Measurements from ENCODE around the gene ENOSF1. TPM values are rescaled to one million over a fixed set of nuclear protein-coding genes. Genes with fewer than 3 reads are reported as not detected.

The ENOSF1 gene
- total RNA-seq, 2 donors from 2014 or later = 62.0 to 65.1 TPM

GRCh38 chr18:717003-717402 lies 4.6 kb upstream of the ENOSF1 start:
- ATAC-seq (replicated peaks in 1 of 2) = no peak
- H3K4me1 Mint-ChIP-seq (ENCODE audit: low read depth) = peaks cover 13% of the 10 kb centered on the region
- no peaks in the 10 kb centered on the region for H3K27me3 Mint-ChIP-seq (ENCODE audit: low read depth)
- H3K27ac Mint-ChIP-seq = peak overlapping the region; percentile 88
- peaks cover 0 to 2% of the 10 kb centered on the region in 2 donors for H3K9me3 Mint-ChIP-seq
- no peak overlapping the region for H3K4me3 Mint-ChIP-seq
- no peaks in the 10 kb centered on the region for H3K36me3 Mint-ChIP-seq (ENCODE audit: insufficient read depth in 2 of 2)
- DNase-seq = no peak

- peak overlapping the region; percentile 88 for H3K27ac Mint-ChIP-seq
- H3K4me1 Mint-ChIP-seq (ENCODE audit: low read depth) = peaks cover 24% of the 10 kb centered on the region
- ATAC-seq (replicated peaks in 1 of 2) (peak in 1 of 2 donors; percentile 22), DNase-seq (no peak)
- H3K36me3 Mint-ChIP-seq (ENCODE audit: insufficient read depth in 2 of 2) = peaks cover 5 to 6% of the 10 kb centered on the region in 2 donors
- H3K4me3 Mint-ChIP-seq = peak overlapping the region in 1 of 2 donors; percentile 52
- H3K9me3 Mint-ChIP-seq = peaks cover 0 to 2% of the 10 kb centered on the region in 2 donors
- no peaks in the 10 kb centered on the region for H3K27me3 Mint-ChIP-seq (ENCODE audit: low read depth)
Measured at GRCh38 chr18:715626-716025, 3.2 kb upstream of the ENOSF1 start.

GRCh38 chr18:713135-713490 lies 683 bp upstream of the ENOSF1 start:
- Mint-ChIP-seq H3K4me3 (peak overlapping the region; percentile 58 to 68), H3K27me3 (ENCODE audit: low read depth) (no peaks in the 10 kb centered on the region), H3K9me3 (peaks cover 0 to 2% of the 10 kb centered on the region in 2 donors), H3K4me1 (ENCODE audit: low read depth) (peaks cover 49% of the 10 kb centered on the region), H3K36me3 (ENCODE audit: insufficient read depth in 2 of 2) (peaks cover 12 to 15% of the 10 kb centered on the region in 2 donors), H3K27ac (no peak overlapping the region)
- ATAC-seq (replicated peaks in 1 of 2) = no peak
- DNase-seq = no peak

DNA sequence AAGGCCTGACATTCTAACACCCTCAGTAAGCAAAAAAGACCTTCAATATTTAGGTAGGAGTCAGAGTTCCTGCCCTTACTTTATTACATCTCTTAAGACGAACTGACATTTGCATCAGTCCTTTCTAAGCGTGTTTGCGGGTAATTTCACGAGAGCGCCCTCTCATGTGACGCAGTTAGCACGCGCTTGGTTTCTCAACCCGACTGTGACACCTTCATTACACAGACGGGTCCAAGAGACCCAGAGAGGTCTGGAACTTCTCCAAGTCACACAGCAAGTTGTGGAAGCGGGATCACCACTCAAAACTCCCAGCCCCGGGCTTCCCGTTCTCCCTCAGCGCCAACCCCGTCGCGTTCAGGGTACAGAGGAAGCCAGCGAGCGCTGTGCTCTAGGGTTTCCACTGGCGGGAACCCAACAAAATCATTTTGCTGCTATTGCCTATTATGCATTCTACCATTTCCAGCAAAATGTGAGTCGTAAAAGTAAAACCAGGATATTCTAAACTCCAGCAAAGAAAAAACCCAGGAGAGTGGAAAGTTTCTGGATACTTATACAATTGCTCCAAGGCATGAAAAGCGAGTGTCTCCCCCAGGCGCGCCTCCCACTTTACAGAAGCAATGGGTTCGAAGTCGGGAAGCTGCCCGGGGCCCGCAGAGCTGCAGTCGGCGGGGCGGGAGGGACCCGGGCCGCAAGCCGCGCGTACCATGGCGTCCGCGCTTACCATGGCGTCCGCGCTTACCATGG lies 601 bp downstream of the ENOSF1 start:
- Mint-ChIP-seq H3K9me3 (peaks cover 0 to 2% of the 10 kb centered on the region in 2 donors), H3K27me3 (ENCODE audit: low read depth) (no peaks in the 10 kb centered on the region), H3K4me1 (ENCODE audit: low read depth) (peaks cover 51% of the 10 kb centered on the region), H3K4me3 (peak overlapping the region; percentile 95 to 99), H3K27ac (peak overlapping the region; percentile 98), H3K36me3 (ENCODE audit: insufficient read depth in 2 of 2) (peaks cover 12 to 15% of the 10 kb centered on the region in 2 donors)
- DNase-seq (peak; percentile 75 to 77), ATAC-seq (replicated peaks in 1 of 2) (peak; percentile 56 to 61)

DNA sequence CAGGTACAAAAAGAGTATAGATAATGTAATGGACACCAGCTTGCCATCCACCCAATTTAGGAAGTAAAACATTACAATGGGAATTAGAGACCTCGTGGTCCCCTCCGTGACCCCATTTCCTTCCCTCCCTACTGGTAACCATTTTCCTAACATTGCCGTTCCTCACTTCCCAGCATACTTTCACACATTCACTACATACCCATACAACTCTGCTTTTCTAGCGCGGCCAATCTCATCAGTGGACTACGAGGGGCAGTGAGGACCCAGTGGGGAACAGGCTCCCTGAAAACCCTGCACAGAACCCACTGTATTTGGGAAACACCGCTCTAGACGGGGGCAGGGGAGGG lies 1.1 kb downstream of the ENOSF1 start:
- peaks cover 54% of the 10 kb centered on the region for H3K4me1 Mint-ChIP-seq (ENCODE audit: low read depth)
- peaks cover 12 to 18% of the 10 kb centered on the region in 2 donors for H3K36me3 Mint-ChIP-seq (ENCODE audit: insufficient read depth in 2 of 2)
- H3K9me3 Mint-ChIP-seq = peaks cover 0 to 2% of the 10 kb centered on the region in 2 donors
- peak overlapping the region; percentile 98 for H3K27ac Mint-ChIP-seq
- DNase-seq (no peak), ATAC-seq (replicated peaks in 1 of 2) (no peak)
- H3K4me3 Mint-ChIP-seq = peak overlapping the region; percentile 95 to 99
- no peaks in the 10 kb centered on the region for H3K27me3 Mint-ChIP-seq (ENCODE audit: low read depth)

DNA sequence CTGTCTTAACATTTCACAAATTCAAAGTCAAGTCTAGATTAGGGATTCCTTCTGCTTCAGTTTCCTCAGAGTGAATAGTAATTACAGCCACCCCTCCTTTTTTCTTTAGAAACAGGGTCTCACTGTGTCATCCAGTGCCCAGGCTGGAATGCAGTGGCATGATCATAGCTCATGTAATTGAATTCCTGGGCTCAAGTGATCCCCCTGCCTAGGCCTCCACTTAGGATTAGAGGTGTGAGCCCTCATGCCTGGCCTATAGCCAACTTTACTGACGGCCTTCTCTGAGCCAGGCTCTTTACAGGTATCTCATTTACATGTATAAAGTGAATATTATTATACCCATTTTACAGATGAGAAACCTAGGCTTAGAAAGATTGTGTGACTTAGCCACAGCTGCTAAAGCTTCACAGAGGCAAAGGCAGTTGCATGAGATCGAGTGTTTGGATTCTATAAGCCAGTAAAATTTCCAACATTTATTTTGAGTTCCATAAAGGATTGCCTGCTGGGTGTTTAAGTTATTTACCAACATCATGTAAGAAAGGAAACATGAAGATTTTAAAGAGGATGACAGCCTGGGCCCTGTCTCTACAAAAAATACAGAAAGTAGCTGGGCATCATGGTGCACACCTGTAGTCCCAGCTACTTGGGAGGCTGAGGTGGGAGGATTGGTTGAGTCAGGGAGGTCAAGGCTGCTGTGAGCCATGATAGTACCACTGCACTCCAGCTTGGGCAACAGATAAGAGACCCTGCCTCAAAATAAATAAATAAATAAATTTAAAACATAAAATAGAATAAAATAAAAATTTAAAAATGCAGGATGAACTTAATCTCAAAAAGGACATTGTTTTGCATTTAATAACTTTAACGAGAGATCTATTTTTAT lies 1.8 kb downstream of the ENOSF1 start:
- Mint-ChIP-seq H3K4me3 (peak overlapping the region; percentile 95 to 99), H3K27ac (peak overlapping the region; percentile 98), H3K36me3 (ENCODE audit: insufficient read depth in 2 of 2) (peaks cover 12 to 18% of the 10 kb centered on the region in 2 donors), H3K27me3 (ENCODE audit: low read depth) (no peaks in the 10 kb centered on the region), H3K4me1 (ENCODE audit: low read depth) (peaks cover 51% of the 10 kb centered on the region), H3K9me3 (no peaks in the 10 kb centered on the region)
- DNase-seq = no peak
- no peak for ATAC-seq (replicated peaks in 1 of 2)

GRCh38 chr18:709771-710170 lies 2.7 kb downstream of the ENOSF1 start:
- no peaks in the 10 kb centered on the region for H3K9me3 Mint-ChIP-seq
- no peak overlapping the region for H3K4me3 Mint-ChIP-seq
- H3K36me3 Mint-ChIP-seq (ENCODE audit: insufficient read depth in 2 of 2) = peaks cover 14 to 27% of the 10 kb centered on the region in 2 donors
- ATAC-seq (replicated peaks in 1 of 2) (no peak), DNase-seq (no peak)
- no peak overlapping the region for H3K27ac Mint-ChIP-seq
- H3K27me3 Mint-ChIP-seq (ENCODE audit: low read depth) = no peaks in the 10 kb centered on the region
- H3K4me1 Mint-ChIP-seq (ENCODE audit: low read depth) = peaks cover 47% of the 10 kb centered on the region

GRCh38 chr18:708096-708495 lies 4.3 kb downstream of the ENOSF1 start:
- DNase-seq = no peak
- H3K27ac Mint-ChIP-seq = no peak overlapping the region
- peaks cover 62% of the 10 kb centered on the region for H3K4me1 Mint-ChIP-seq (ENCODE audit: low read depth)
- no peak overlapping the region for H3K4me3 Mint-ChIP-seq
- H3K9me3 Mint-ChIP-seq = no peaks in the 10 kb centered on the region
- no peaks in the 10 kb centered on the region for H3K27me3 Mint-ChIP-seq (ENCODE audit: low read depth)
- peaks cover 14 to 34% of the 10 kb centered on the region in 2 donors for H3K36me3 Mint-ChIP-seq (ENCODE audit: insufficient read depth in 2 of 2)
- ATAC-seq (replicated peaks in 1 of 2) = no peak

GRCh38 chr18:706405-706804 lies 6.0 kb downstream of the ENOSF1 start:
- ATAC-seq (replicated peaks in 1 of 2) (no peak), DNase-seq (no peak)
- Mint-ChIP-seq H3K36me3 (ENCODE audit: insufficient read depth in 2 of 2) (peaks cover 14 to 32% of the 10 kb centered on the region in 2 donors), H3K27ac (no peak overlapping the region), H3K27me3 (ENCODE audit: low read depth) (no peaks in the 10 kb centered on the region), H3K4me1 (ENCODE audit: low read depth) (peaks cover 65% of the 10 kb centered on the region), H3K9me3 (no peaks in the 10 kb centered on the region), H3K4me3 (no peak overlapping the region)

GRCh38 chr18:703213-703967 lies 9.0 kb downstream of the ENOSF1 start:
- H3K36me3 Mint-ChIP-seq (ENCODE audit: insufficient read depth in 2 of 2) = peaks cover 5 to 21% of the 10 kb centered on the region in 2 donors
- H3K9me3 Mint-ChIP-seq = no peaks in the 10 kb centered on the region
- H3K27me3 Mint-ChIP-seq (ENCODE audit: low read depth) = no peaks in the 10 kb centered on the region
- DNase-seq = no peak
- H3K4me1 Mint-ChIP-seq (ENCODE audit: low read depth) = peaks cover 35% of the 10 kb centered on the region
- peak overlapping the region; percentile 4 to 7 for H3K4me3 Mint-ChIP-seq
- ATAC-seq (replicated peaks in 1 of 2) = peak; percentile 13 to 25
- peak overlapping the region; percentile 64 for H3K27ac Mint-ChIP-seq

DNA sequence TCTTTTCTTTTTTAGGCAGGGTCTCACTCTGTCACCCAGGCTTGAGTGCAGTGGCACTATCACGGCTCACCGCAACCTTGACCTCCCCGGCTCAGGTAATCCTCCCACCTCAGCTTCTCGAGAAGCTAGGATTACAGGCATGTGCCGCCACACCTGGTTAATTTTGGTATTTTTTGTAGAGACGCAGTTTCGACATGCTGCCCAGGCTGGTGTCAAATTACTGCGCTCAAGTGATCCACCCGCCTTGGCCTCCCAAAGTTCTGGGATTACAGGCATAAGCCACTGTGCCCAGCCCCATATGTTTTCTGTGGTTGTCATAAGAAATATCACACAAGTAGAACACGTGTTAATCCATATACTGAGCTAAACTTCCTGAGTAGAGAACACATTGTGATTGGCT lies 14.6 kb downstream of the ENOSF1 start:
- no peak for ATAC-seq (replicated peaks in 1 of 2)
- Mint-ChIP-seq H3K36me3 (ENCODE audit: insufficient read depth in 2 of 2) (peaks cover 2 to 18% of the 10 kb centered on the region in 2 donors), H3K4me1 (ENCODE audit: low read depth) (peaks cover 14% of the 10 kb centered on the region), H3K27ac (no peak overlapping the region), H3K4me3 (no peak overlapping the region), H3K27me3 (ENCODE audit: low read depth) (no peaks in the 10 kb centered on the region), H3K9me3 (no peaks in the 10 kb centered on the region)
- DNase-seq = no peak

- no peak overlapping the region for H3K4me3 Mint-ChIP-seq
- DNase-seq (no peak), ATAC-seq (replicated peaks in 1 of 2) (no peak)
- no peaks in the 10 kb centered on the region for H3K27me3 Mint-ChIP-seq (ENCODE audit: low read depth)
- H3K9me3 Mint-ChIP-seq = no peaks in the 10 kb centered on the region
- peaks cover 1 to 18% of the 10 kb centered on the region in 2 donors for H3K36me3 Mint-ChIP-seq (ENCODE audit: insufficient read depth in 2 of 2)
- no peak overlapping the region for H3K27ac Mint-ChIP-seq
- peaks cover 12% of the 10 kb centered on the region for H3K4me1 Mint-ChIP-seq (ENCODE audit: low read depth)
Measured at GRCh38 chr18:697012-697411, 15.4 kb downstream of the ENOSF1 start.

All from activated T-cell treated with anti-CD3 and anti-CD28 coated beads, Interleukin-2, amount 50 U/mL, for 72 hours (primary cell).